CD4-positive, alpha-beta T cell (primary cell): ENCODE data around the gene TMED10. TPM values are rescaled to one million over a fixed set of nuclear protein-coding genes. Genes with fewer than 3 reads are reported as not detected.

ENCODE experiments used
- ATAC-seq: fragments of 200-7000 bp; cut with Tn5 transposase; one replicate; pipeline ENCODE4 v1.10.0; 2022; ENCODE audit warnings: mild to moderate bottlenecking; ENCODE audit not compliant: poor library complexity
- CTCF ChIA-PET: fragments of 350-600 bp; sonication (Branson Sonifier 250); formaldehyde crosslinking; loops from one replicate; lab custom pipeline; 2021; ENCODE audit warnings: antibody characterized with exemption, inconsistent platforms; lab: Charles Lee
- POLR2A ChIA-PET: fragments of 350-600 bp; sonication (Branson Sonifier 250); formaldehyde crosslinking; loops from one replicate; lab custom pipeline; 2021; ENCODE audit warnings: antibody characterized with exemption, inconsistent platforms; lab: Charles Lee
- DNase-seq, 14 experiments: peaks; one replicate each; pipeline ENCODE4 v3.0.0-alpha.2; 2013 to 2020; ENCODE audit warnings: mixed read lengths in 2 of 14
- H3K27ac ChIP-seq, 2 donors: one replicate each; pipeline versions ENCODE4 v1.5.1 to v1.7.0; 2013; ENCODE audit warnings: low read length in 2 of 2, low read depth in 1 of 2, mild to moderate bottlenecking in 1 of 2
- H3K27me3 ChIP-seq, 2 experiments: 1 replicate in 1 of 2; 2 replicates in 1 of 2; pipeline versions ENCODE4 v1.6.1 to v1.7.0; 2013; ENCODE audit warnings: low read length in 2 of 2, control low read depth in 1 of 2, mild to moderate bottlenecking in 1 of 2, moderate library complexity in 1 of 2; ENCODE audit not compliant: insufficient read depth in 2 of 2, control insufficient read depth in 1 of 2
- H3K36me3 ChIP-seq: one replicate; pipeline ENCODE4 v1.6.1; 2013; ENCODE audit warnings: low read length, control low read depth; ENCODE audit not compliant: insufficient read depth
- H3K4me1 ChIP-seq: one replicate; pipeline ENCODE4 v1.6.1; 2013; ENCODE audit warnings: low read length, control low read depth; ENCODE audit not compliant: insufficient read depth
- H3K4me3 ChIP-seq: one replicate; pipeline ENCODE4 v1.5.1; 2013; ENCODE audit warnings: mild to moderate bottlenecking, low read length, moderate library complexity
- H3K9me3 ChIP-seq, 2 experiments: 1 replicate in 1 of 2; 2 replicates in 1 of 2; pipeline versions ENCODE4 v1.6.1 to v1.7.0; 2013; ENCODE audit warnings: low read length in 2 of 2, mild to moderate bottlenecking in 2 of 2, control low read depth in 1 of 2, moderate library complexity in 1 of 2; ENCODE audit not compliant: control insufficient read depth in 1 of 2, insufficient read depth in 1 of 2
- H3K27ac Mint-ChIP-seq: one replicate; pipeline ENCODE4 v1.8.0; 2020; ENCODE audit warnings: mixed read lengths
- H3K27me3 Mint-ChIP-seq: one replicate; pipeline ENCODE4 v1.8.0; 2021; ENCODE audit warnings: mixed read lengths
- H3K36me3 Mint-ChIP-seq: one replicate; pipeline ENCODE4 v1.8.0; 2021; ENCODE audit warnings: low read depth, mixed read lengths
- H3K4me1 Mint-ChIP-seq: one replicate; pipeline ENCODE4 v1.8.0; 2021; ENCODE audit warnings: low read depth, mixed read lengths
- H3K4me3 Mint-ChIP-seq: one replicate; pipeline ENCODE4 v1.8.0; 2020; ENCODE audit warnings: mild to moderate bottlenecking, mixed read lengths
- H3K9me3 Mint-ChIP-seq: one replicate; pipeline ENCODE4 v1.8.0; 2020; ENCODE audit warnings: mixed read lengths
- intact Hi-C, 2 experiments: fragments of 100-400 bp; cut with DNase I in 1 of 2; cut with micrococcal nuclease in 1 of 2; formaldehyde crosslinking; loops; one replicate each; pipeline versions ENCODE4 v1.15.1 to v1.9.0; 2023 to 2025; cut with DNase I, micrococcal nuclease
- total RNA-seq, 174 experiments: library from RNA in 2 of 174; stranded (reverse) in 2 of 174; gene quantifications; one replicate each; pipeline ENCODE4 v1.2.3 and lab custom pipeline; 2021 to 2026
- TF ChIP-seq, protein P1 (sequence below): fragments of 200-600 bp; IDR thresholded peaks from one replicate; pipeline ENCODE4 v1.8.0; 2022; ENCODE audit warnings: antibody characterized with exemption, mild to moderate bottlenecking

Gene TMED10
- total RNA-seq, 2 experiments from 2014 or later, result 153 to 156 TPM

DNA sequence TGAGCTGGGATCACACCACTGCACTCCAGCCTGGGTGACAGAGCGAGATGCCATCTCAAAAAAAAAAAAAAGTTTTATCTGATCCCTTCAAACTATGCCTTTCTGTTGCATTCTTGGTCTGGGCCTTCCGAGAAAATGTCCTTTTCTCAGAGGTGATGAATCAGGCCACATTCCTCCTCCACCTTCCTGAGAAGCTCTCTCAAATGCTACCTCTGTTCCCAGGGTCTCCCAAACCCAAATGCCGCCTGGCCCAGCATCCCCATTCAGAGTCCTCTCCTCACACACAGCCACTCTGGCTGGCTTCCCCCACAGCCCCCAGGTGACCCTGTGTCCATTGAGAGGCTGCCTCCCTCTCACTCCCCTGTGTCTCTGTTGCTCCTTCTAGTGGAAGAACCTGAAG, 19.7 kb upstream of the TMED10 start:
- DNase-seq, result no peak
- ChIA-PET CTCF (no interaction called here), POLR2A (no interaction called here)
- intact Hi-C loops, result no loop called here
- Mint-ChIP-seq H3K36me3 (no peaks in the 10 kb centered on the region), H3K4me1 (no peaks in the 10 kb centered on the region), H3K4me3 (no peak overlapping the region), H3K27ac (no peak overlapping the region), H3K9me3 (no peaks in the 10 kb centered on the region), H3K27me3 (no peaks in the 10 kb centered on the region)
- no peak overlapping the region for H3K4me3 ChIP-seq
- H3K36me3 ChIP-seq, result no peaks in the 10 kb centered on the region
- ATAC-seq, result no peak
- no peaks in the 10 kb centered on the region for H3K27me3 ChIP-seq
- TF ChIP-seq, protein P1, sequence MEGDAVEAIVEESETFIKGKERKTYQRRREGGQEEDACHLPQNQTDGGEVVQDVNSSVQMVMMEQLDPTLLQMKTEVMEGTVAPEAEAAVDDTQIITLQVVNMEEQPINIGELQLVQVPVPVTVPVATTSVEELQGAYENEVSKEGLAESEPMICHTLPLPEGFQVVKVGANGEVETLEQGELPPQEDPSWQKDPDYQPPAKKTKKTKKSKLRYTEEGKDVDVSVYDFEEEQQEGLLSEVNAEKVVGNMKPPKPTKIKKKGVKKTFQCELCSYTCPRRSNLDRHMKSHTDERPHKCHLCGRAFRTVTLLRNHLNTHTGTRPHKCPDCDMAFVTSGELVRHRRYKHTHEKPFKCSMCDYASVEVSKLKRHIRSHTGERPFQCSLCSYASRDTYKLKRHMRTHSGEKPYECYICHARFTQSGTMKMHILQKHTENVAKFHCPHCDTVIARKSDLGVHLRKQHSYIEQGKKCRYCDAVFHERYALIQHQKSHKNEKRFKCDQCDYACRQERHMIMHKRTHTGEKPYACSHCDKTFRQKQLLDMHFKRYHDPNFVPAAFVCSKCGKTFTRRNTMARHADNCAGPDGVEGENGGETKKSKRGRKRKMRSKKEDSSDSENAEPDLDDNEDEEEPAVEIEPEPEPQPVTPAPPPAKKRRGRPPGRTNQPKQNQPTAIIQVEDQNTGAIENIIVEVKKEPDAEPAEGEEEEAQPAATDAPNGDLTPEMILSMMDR, result no peak
- H3K4me1 ChIP-seq, result no peaks in the 10 kb centered on the region
- H3K9me3 ChIP-seq, result no peaks in the 10 kb centered on the region
- H3K27ac ChIP-seq, result no peak overlapping the region

DNA sequence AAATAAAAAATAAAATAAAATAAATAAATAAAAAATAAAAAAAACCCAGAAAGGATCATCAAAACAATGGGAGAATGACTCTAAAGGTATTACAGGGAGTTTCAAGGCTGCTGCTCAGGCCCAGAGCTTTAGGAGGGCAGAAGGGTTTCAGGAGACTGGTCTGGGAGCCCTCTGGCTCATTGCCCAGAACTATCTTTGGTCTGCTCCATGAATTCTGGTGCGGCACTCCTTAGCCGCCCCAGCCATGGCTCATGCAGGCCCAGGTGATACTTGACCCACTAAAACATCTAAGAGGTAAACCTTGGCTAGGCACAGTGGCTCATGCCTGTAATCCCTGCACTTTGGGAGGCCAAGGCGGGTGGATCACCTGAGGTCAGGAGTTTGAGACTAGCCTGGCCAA, 14.7 kb upstream of the TMED10 start:
- Mint-ChIP-seq H3K4me3 (no peak overlapping the region), H3K27ac (no peak overlapping the region), H3K36me3 (no peaks in the 10 kb centered on the region), H3K27me3 (no peaks in the 10 kb centered on the region), H3K4me1 (no peaks in the 10 kb centered on the region), H3K9me3 (no peaks in the 10 kb centered on the region)
- Histone ChIP-seq H3K4me1 (no peaks in the 10 kb centered on the region), H3K4me3 (no peak overlapping the region), H3K27ac (no peak overlapping the region), H3K9me3 (no peaks in the 10 kb centered on the region), H3K36me3 (no peaks in the 10 kb centered on the region), H3K27me3 (no peaks in the 10 kb centered on the region)
- ChIA-PET CTCF (interaction anchor here (0.9 kb wide), 1 partner anchor 42 kb away, joined by 3 read pairs; no protein-coding TSS in a partner anchor), POLR2A (no interaction called here)
- DNase-seq, result no peak
- TF ChIP-seq, protein P1, result no peak
- intact Hi-C loops, result no loop called here
- ATAC-seq, result no peak

DNA sequence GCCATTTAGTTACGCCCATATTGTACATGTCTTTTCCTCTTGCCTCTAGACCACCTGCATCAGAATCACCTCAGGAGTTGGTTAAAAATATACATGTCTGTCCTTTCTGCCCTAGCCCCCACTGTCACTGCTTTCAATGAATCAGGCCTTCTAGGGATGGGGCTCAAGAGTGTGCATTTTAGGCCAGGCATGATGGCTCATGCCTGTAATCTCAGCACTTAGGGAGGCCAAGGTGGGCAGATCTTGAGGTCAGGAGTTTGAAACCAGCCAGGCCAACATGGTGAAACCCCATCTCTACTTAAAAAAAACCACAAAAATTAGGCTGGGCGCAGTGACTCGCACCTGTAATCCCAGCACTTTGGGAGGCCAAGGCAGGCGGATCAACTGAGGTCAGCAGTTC, 13.6 kb upstream of the TMED10 start:
- no peaks in the 10 kb centered on the region for H3K27me3 ChIP-seq
- Mint-ChIP-seq H3K27me3 (no peaks in the 10 kb centered on the region), H3K4me1 (no peaks in the 10 kb centered on the region), H3K9me3 (no peaks in the 10 kb centered on the region), H3K36me3 (no peaks in the 10 kb centered on the region), H3K4me3 (no peak overlapping the region), H3K27ac (no peak overlapping the region)
- no peaks in the 10 kb centered on the region for H3K36me3 ChIP-seq
- no peak for DNase-seq
- CTCF ChIA-PET, result interaction anchor here (0.7 kb wide), 1 partner anchor 306 kb away, joined by 3 read pairs; no protein-coding TSS in a partner anchor
- no peaks in the 10 kb centered on the region for H3K9me3 ChIP-seq
- no peak overlapping the region for H3K4me3 ChIP-seq
- TF ChIP-seq, protein P1, result no peak
- no peak overlapping the region for H3K27ac ChIP-seq
- no peaks in the 10 kb centered on the region for H3K4me1 ChIP-seq
- POLR2A ChIA-PET, result no interaction called here
- intact Hi-C loops, result no loop called here
- ATAC-seq, result no peak
